ENCODE measurements around the gene HYCC1. TPM values are rescaled to one million over a fixed set of nuclear protein-coding genes. Genes with fewer than 3 reads are reported as not detected.

HYCC1 gene
- total and polyA plus RNA-seq, 9 of the 15 experiments (the other 6 are each of a cell fraction or from before 2014, with no cell fraction given) = 11.2 to 40.6 (median 37.9) TPM

DNA sequence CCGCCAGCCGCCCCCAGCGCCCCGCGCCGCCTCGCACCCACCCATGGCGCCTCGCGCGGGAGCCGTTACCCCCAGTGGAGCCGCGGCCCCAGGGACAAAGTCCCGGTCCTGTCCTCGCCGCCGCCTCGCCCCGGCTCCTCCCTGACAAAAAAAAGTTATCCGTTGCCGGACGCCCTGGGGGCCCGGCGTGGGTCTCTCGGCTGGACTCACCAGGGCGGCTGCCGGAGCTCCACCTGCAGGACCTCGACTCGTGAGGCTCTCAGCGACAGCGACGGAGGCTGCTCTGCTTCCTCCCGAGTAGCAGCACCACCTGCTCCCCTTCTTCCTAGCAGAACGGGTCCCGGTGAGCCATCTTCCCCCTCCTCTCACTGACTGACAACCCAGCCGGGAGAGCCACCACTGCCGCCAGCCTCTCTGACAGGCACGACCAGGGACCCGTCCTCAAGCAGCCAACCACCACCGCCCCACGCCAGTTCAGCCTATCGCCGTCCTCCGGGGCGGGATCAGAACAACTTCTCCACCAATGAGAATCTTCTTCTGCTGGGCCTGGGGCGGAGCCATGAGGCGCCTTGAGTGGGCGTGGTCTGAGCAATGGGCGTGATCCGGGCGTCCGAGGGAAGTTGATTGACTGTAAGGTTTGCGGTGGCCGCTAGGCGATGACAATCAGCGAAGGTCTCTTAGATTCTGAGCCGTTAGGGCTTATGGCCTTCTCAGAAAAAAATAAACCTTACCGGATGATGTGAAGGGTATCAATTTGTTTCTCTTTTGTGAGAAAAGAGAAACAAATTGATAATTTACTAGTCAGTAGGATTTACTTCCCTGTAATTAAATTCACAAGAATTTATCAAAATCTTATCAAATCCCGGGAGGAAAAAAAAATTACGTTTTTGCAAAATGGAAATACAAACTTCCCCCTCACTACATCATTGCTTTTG, at the start of gene HYCC1 (continued):
- TF ChIP-seq YY1 (IDR thresholded peaks at IDR 0.05; ENCODE audit: borderline replicate concordance in 1 of 3, control insufficient read depth in 1 of 3, extremely low read depth in 1 of 3, insufficient read depth in 3 of 3, insufficient read length in 1 of 3, insufficient replicate concordance in 2 of 3, low read depth in 1 of 3, low read length in 2 of 3) = peak in 2 of 3 experiments; percentile 67 to 76
- TF ChIP-seq HNRNPLL (IDR thresholded peaks at IDR 0.05; ENCODE audit: low read depth, low read length, poor library complexity, severe bottlenecking) = no peak
- TF ChIP-seq LCOR (CRISPR knock-in tag; IDR thresholded peaks at IDR 0.05) = 0 out of 2 replicates have a peak, but pooled peaks have one; percentile 46
- peak; percentile 78; the same call in 1 of the 2 replicates for TF ChIP-seq CEBPZ (IDR thresholded peaks at IDR 0.05; ENCODE audit: borderline replicate concordance, low read depth, low read length)
- no peak for TF ChIP-seq EP300 (IDR thresholded peaks at IDR 0.05; ENCODE audit: low read length)
- peak; percentile 49; the same call in 1 of the 2 replicates for TF ChIP-seq FOXM1 (IDR thresholded peaks at IDR 0.05; ENCODE audit: low read depth)
- no peak for TF ChIP-seq FOXM1 (CRISPR knock-in tag; IDR thresholded peaks at IDR 0.05; ENCODE audit: low read depth)
- TF ChIP-seq STAG1 (CRISPR knock-in tag; IDR thresholded peaks at IDR 0.05; ENCODE audit: borderline replicate concordance) = no peak
- peak; percentile 66 for TF ChIP-seq ZNF407 (IDR thresholded peaks at IDR 0.05; ENCODE audit: low read depth)

Measured in K562 (cell line).